DMS114 treated with DMSO at 0.1 percent for 48 hours (cell line): ENCODE measurements around the gene INPPL1.

Source experiments
- DNase-seq: peaks from one replicate; lab custom pipeline; 2025; ENCODE audit not compliant: unreplicated experiment; lab: John Stamatoyannopoulos, UW

INPPL1 gene

DNA sequence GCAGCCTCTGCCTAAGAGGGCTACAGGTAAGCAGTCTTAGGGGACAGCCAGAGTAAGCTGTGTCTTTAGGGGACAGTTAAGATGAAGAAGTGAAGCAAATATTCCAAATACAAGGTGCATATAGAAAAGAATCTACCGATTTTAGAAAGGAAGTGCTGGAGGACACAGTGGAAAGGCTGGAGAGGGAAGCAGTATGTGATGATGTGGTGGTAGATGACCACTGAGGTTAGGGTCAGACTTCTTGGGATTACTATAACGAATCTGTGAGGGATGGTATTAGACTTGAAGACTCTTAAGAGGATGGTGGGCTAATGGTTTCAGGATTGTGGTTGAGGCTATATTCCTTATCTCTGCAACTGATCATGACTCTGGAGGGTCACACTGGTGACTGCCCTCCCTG is 59.4 kb downstream of the INPPL1 start:
- no peak for DNase-seq

DNA sequence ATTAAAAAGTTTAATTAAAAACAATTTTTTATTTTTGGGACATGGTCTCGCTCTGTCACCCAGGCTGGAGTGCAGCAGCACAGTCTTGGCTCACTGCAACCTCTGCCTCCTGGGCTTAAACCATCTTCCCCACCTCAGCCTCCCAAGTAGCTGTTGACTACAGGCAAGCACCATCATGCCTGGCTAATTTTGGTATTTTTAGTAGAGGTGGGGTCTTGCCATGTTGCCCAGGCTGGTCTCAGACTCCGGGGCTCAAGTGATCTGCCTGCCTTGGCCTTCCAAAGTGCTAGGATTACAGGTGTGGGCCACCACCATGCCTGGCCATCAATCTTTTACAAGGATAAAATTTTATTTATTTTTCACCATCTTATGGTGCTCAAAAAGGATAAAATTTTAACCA is 62.7 kb downstream of the INPPL1 start:
- DNase-seq, result no peak
